ENCODE measurements around the gene PPP4R1. TPM values are rescaled to one million over a fixed set of nuclear protein-coding genes. Genes with fewer than 3 reads are reported as not detected.
A peak's percentile ranks its signal among the peaks of the same experiment; 100 is the strongest.

PPP4R1 gene
- total RNA-seq, 1 experiment from 2014 or later: 71.1 TPM

DNA sequence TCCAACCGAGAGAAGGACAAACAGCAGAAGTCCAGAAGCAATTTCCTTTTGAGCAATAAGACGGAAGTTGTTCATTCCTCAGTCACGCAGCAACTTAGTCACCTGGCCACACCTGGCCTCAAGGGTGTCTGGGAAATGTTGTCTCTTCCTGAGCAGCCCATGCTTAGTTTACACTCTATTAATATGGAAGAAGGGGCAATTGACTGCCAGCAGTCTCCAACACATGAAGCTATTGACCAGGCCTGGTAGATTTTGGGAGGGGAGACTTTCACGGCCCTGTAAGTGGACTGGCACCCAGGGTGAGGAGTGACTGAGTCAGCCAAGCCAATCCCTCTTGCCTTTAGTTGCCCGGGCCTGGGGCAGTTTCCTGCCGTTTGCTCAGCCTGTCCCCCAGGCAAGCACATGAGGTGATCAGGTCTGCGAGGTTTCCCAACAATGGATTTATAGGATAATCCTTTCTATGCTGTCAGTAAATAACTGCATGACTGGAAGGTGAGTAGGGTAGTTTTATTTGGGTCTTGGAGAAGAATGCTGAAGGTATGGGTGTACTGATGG, 43.8 kb upstream of the PPP4R1 start:
- ATAC-seq (no peak), DNase-seq (ENCODE audit: low spot score) (no peak)
- H3K36me3 Mint-ChIP-seq: no peaks in the 10 kb centered on the region
- ChIA-PET POLR2A (no interaction called here), CTCF (no interaction called here)
- H3K9me3 Mint-ChIP-seq: no peaks in the 10 kb centered on the region
- H3K27ac Mint-ChIP-seq: peak overlapping the region; percentile 30; the same call in 1 of the 2 replicates
- H3K4me3 Mint-ChIP-seq: no peak overlapping the region
- H3K27me3 Mint-ChIP-seq (ENCODE audit: low read depth): no peaks in the 10 kb centered on the region; the same call in 1 of the 2 replicates
- no peak for TF ChIP-seq TEAD1 (CRISPR knock-in tag; IDR thresholded peaks at IDR 0.05)
- no peak for TF ChIP-seq GABPB1 (CRISPR knock-in tag; IDR thresholded peaks at IDR 0.05)
- no peak for TF ChIP-seq ZNF232 (CRISPR knock-in tag; IDR thresholded peaks at IDR 0.05)
- TF ChIP-seq, protein P1, sequence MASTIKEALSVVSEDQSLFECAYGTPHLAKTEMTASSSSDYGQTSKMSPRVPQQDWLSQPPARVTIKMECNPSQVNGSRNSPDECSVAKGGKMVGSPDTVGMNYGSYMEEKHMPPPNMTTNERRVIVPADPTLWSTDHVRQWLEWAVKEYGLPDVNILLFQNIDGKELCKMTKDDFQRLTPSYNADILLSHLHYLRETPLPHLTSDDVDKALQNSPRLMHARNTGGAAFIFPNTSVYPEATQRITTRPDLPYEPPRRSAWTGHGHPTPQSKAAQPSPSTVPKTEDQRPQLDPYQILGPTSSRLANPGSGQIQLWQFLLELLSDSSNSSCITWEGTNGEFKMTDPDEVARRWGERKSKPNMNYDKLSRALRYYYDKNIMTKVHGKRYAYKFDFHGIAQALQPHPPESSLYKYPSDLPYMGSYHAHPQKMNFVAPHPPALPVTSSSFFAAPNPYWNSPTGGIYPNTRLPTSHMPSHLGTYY (CRISPR knock-in tag; IDR thresholded peaks at IDR 0.05): no peak
- TF ChIP-seq NFATC4 (CRISPR knock-in tag; IDR thresholded peaks at IDR 0.05): no peak
- TF ChIP-seq, protein P2, sequence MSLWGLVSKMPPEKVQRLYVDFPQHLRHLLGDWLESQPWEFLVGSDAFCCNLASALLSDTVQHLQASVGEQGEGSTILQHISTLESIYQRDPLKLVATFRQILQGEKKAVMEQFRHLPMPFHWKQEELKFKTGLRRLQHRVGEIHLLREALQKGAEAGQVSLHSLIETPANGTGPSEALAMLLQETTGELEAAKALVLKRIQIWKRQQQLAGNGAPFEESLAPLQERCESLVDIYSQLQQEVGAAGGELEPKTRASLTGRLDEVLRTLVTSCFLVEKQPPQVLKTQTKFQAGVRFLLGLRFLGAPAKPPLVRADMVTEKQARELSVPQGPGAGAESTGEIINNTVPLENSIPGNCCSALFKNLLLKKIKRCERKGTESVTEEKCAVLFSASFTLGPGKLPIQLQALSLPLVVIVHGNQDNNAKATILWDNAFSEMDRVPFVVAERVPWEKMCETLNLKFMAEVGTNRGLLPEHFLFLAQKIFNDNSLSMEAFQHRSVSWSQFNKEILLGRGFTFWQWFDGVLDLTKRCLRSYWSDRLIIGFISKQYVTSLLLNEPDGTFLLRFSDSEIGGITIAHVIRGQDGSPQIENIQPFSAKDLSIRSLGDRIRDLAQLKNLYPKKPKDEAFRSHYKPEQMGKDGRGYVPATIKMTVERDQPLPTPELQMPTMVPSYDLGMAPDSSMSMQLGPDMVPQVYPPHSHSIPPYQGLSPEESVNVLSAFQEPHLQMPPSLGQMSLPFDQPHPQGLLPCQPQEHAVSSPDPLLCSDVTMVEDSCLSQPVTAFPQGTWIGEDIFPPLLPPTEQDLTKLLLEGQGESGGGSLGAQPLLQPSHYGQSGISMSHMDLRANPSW (CRISPR knock-in tag; conservative IDR thresholded peaks at IDR 0.05; ENCODE audit: low read depth): no peak
- H3K4me1 Mint-ChIP-seq: no peaks in the 10 kb centered on the region

DNA sequence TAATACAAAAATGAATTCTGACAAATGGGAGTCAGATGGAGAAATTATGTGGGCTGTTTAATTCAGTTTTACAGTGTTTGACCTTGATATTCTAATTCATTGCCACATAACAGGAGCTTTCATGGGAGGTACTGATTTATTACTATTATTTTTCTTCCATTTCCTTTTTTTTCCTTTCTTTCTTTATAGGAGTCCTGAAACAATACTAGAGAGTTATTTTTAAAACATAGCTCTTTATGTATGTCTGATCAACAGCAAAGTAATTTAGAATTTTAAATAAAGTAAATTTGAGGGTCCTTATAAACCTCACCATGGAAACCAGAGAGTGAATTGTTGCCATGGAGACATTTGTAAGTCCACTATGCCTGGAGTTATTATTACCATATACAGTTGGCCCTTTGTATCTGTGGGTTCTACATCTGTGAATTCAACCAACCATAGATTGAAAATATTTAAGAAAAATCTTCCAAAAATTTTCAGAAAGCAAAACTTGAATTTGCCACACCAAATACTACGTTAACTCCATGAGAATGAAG, 40.9 kb upstream of the PPP4R1 start:
- DNase-seq (ENCODE audit: low spot score) (no peak), ATAC-seq (no peak)
- Mint-ChIP-seq H3K27ac (no peak overlapping the region), H3K9me3 (peaks cover 8% of the 10 kb centered on the region), H3K36me3 (no peaks in the 10 kb centered on the region), H3K4me3 (no peak overlapping the region), H3K27me3 (ENCODE audit: low read depth) (no peaks in the 10 kb centered on the region; the same call in 1 of the 2 replicates), H3K4me1 (no peaks in the 10 kb centered on the region)
- ChIA-PET CTCF (no interaction called here), POLR2A (no interaction called here)
- TF ChIP-seq, protein P3, sequence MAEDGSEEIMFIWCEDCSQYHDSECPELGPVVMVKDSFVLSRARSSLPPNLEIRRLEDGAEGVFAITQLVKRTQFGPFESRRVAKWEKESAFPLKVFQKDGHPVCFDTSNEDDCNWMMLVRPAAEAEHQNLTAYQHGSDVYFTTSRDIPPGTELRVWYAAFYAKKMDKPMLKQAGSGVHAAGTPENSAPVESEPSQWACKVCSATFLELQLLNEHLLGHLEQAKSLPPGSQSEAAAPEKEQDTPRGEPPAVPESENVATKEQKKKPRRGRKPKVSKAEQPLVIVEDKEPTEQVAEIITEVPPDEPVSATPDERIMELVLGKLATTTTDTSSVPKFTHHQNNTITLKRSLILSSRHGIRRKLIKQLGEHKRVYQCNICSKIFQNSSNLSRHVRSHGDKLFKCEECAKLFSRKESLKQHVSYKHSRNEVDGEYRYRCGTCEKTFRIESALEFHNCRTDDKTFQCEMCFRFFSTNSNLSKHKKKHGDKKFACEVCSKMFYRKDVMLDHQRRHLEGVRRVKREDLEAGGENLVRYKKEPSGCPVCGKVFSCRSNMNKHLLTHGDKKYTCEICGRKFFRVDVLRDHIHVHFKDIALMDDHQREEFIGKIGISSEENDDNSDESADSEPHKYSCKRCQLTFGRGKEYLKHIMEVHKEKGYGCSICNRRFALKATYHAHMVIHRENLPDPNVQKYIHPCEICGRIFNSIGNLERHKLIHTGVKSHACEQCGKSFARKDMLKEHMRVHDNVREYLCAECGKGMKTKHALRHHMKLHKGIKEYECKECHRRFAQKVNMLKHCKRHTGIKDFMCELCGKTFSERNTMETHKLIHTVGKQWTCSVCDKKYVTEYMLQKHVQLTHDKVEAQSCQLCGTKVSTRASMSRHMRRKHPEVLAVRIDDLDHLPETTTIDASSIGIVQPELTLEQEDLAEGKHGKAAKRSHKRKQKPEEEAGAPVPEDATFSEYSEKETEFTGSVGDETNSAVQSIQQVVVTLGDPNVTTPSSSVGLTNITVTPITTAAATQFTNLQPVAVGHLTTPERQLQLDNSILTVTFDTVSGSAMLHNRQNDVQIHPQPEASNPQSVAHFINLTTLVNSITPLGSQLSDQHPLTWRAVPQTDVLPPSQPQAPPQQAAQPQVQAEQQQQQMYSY (CRISPR knock-in tag; IDR thresholded peaks at IDR 0.05): no peak

DNA sequence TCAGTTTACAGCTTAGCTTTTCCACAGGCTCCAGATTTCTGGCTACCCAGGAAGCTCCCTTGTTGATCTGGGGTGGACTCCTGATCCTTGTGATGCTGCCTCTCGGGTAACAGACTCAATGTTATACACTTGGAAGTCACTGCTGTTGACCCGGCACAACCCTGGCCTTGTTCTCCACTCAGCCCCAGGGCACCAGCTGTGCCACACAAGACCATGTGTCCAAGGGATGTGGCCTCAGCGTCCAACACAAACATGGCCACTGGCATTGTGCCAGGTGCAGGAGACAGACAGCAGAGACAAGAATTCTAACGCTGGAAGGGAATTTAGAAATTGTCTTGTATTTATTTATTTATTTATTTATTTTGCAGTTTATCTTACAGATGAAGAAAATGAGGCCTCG, 39.0 kb upstream of the PPP4R1 start:
- no peak for ATAC-seq
- CTCF ChIA-PET: no interaction called here
- no peaks in the 10 kb centered on the region for H3K27me3 Mint-ChIP-seq (ENCODE audit: low read depth)
- H3K27ac Mint-ChIP-seq: no peak overlapping the region
- H3K9me3 Mint-ChIP-seq: peaks cover 8% of the 10 kb centered on the region
- DNase-seq (ENCODE audit: low spot score): no peak
- no peaks in the 10 kb centered on the region for H3K36me3 Mint-ChIP-seq
- H3K4me3 Mint-ChIP-seq: no peak overlapping the region
- POLR2A ChIA-PET: no interaction called here
- no peaks in the 10 kb centered on the region for H3K4me1 Mint-ChIP-seq
- TF ChIP-seq PRRX2 (CRISPR knock-in tag; IDR thresholded peaks at IDR 0.05): no peak
- no peak for TF ChIP-seq ZNF671 (CRISPR knock-in tag; IDR thresholded peaks at IDR 0.05)
- TF ChIP-seq EMX1 (CRISPR knock-in tag; IDR thresholded peaks at IDR 0.05): no peak
- TF ChIP-seq FOXK1 (CRISPR knock-in tag; IDR thresholded peaks at IDR 0.05): no peak
- no peak for TF ChIP-seq OVOL2 (CRISPR knock-in tag; IDR thresholded peaks at IDR 0.05; ENCODE audit: borderline replicate concordance)
- no peak for TF ChIP-seq ZNF121 (CRISPR knock-in tag; IDR thresholded peaks at IDR 0.05)
- TF ChIP-seq, protein P4, sequence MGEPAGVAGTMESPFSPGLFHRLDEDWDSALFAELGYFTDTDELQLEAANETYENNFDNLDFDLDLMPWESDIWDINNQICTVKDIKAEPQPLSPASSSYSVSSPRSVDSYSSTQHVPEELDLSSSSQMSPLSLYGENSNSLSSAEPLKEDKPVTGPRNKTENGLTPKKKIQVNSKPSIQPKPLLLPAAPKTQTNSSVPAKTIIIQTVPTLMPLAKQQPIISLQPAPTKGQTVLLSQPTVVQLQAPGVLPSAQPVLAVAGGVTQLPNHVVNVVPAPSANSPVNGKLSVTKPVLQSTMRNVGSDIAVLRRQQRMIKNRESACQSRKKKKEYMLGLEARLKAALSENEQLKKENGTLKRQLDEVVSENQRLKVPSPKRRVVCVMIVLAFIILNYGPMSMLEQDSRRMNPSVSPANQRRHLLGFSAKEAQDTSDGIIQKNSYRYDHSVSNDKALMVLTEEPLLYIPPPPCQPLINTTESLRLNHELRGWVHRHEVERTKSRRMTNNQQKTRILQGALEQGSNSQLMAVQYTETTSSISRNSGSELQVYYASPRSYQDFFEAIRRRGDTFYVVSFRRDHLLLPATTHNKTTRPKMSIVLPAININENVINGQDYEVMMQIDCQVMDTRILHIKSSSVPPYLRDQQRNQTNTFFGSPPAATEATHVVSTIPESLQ (CRISPR knock-in tag; IDR thresholded peaks at IDR 0.05): no peak
- TF ChIP-seq, protein P5, sequence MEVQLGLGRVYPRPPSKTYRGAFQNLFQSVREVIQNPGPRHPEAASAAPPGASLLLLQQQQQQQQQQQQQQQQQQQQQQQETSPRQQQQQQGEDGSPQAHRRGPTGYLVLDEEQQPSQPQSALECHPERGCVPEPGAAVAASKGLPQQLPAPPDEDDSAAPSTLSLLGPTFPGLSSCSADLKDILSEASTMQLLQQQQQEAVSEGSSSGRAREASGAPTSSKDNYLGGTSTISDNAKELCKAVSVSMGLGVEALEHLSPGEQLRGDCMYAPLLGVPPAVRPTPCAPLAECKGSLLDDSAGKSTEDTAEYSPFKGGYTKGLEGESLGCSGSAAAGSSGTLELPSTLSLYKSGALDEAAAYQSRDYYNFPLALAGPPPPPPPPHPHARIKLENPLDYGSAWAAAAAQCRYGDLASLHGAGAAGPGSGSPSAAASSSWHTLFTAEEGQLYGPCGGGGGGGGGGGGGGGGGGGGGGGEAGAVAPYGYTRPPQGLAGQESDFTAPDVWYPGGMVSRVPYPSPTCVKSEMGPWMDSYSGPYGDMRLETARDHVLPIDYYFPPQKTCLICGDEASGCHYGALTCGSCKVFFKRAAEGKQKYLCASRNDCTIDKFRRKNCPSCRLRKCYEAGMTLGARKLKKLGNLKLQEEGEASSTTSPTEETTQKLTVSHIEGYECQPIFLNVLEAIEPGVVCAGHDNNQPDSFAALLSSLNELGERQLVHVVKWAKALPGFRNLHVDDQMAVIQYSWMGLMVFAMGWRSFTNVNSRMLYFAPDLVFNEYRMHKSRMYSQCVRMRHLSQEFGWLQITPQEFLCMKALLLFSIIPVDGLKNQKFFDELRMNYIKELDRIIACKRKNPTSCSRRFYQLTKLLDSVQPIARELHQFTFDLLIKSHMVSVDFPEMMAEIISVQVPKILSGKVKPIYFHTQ (CRISPR knock-in tag; IDR thresholded peaks at IDR 0.05): no peak
- no peak for TF ChIP-seq SOX15 (CRISPR knock-in tag; IDR thresholded peaks at IDR 0.05)
- TF ChIP-seq, protein P6, sequence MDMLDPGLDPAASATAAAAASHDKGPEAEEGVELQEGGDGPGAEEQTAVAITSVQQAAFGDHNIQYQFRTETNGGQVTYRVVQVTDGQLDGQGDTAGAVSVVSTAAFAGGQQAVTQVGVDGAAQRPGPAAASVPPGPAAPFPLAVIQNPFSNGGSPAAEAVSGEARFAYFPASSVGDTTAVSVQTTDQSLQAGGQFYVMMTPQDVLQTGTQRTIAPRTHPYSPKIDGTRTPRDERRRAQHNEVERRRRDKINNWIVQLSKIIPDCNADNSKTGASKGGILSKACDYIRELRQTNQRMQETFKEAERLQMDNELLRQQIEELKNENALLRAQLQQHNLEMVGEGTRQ (CRISPR knock-in tag; IDR thresholded peaks at IDR 0.05): no peak
